ENCODE data around the gene SCAMP4.
A peak's percentile ranks its signal among the peaks of the same experiment; 100 is the strongest.

SCAMP4 gene

GRCh38 chr19:1863638-1864479 lies 41.3 kb upstream of the SCAMP4 start (continued):
- TF ChIP-seq, protein P1, sequence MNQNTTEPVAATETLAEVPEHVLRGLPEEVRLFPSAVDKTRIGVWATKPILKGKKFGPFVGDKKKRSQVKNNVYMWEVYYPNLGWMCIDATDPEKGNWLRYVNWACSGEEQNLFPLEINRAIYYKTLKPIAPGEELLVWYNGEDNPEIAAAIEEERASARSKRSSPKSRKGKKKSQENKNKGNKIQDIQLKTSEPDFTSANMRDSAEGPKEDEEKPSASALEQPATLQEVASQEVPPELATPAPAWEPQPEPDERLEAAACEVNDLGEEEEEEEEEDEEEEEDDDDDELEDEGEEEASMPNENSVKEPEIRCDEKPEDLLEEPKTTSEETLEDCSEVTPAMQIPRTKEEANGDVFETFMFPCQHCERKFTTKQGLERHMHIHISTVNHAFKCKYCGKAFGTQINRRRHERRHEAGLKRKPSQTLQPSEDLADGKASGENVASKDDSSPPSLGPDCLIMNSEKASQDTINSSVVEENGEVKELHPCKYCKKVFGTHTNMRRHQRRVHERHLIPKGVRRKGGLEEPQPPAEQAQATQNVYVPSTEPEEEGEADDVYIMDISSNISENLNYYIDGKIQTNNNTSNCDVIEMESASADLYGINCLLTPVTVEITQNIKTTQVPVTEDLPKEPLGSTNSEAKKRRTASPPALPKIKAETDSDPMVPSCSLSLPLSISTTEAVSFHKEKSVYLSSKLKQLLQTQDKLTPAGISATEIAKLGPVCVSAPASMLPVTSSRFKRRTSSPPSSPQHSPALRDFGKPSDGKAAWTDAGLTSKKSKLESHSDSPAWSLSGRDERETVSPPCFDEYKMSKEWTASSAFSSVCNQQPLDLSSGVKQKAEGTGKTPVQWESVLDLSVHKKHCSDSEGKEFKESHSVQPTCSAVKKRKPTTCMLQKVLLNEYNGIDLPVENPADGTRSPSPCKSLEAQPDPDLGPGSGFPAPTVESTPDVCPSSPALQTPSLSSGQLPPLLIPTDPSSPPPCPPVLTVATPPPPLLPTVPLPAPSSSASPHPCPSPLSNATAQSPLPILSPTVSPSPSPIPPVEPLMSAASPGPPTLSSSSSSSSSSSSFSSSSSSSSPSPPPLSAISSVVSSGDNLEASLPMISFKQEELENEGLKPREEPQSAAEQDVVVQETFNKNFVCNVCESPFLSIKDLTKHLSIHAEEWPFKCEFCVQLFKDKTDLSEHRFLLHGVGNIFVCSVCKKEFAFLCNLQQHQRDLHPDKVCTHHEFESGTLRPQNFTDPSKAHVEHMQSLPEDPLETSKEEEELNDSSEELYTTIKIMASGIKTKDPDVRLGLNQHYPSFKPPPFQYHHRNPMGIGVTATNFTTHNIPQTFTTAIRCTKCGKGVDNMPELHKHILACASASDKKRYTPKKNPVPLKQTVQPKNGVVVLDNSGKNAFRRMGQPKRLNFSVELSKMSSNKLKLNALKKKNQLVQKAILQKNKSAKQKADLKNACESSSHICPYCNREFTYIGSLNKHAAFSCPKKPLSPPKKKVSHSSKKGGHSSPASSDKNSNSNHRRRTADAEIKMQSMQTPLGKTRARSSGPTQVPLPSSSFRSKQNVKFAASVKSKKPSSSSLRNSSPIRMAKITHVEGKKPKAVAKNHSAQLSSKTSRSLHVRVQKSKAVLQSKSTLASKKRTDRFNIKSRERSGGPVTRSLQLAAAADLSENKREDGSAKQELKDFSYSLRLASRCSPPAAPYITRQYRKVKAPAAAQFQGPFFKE (tag by site-specific recombination; IDR thresholded peaks at IDR 0.05; ENCODE audit: borderline replicate concordance), result no peak
- no peak for TF ChIP-seq SALL2 (tag by site-specific recombination; IDR thresholded peaks at IDR 0.05; ENCODE audit: borderline replicate concordance)
- no peak for TF ChIP-seq ZNF791 (tag by site-specific recombination; IDR thresholded peaks at IDR 0.05)
- no peak for TF ChIP-seq ZNF560 (tag by site-specific recombination; IDR thresholded peaks at IDR 0.05; ENCODE audit: borderline replicate concordance)
- no peak for TF ChIP-seq ZNF529 (tag by site-specific recombination; IDR thresholded peaks at IDR 0.05; ENCODE audit: insufficient replicate concordance)
- no peak for TF ChIP-seq ZNF423 (tag by site-specific recombination; IDR thresholded peaks at IDR 0.05)
- TF ChIP-seq ZNF776 (tag by site-specific recombination; IDR thresholded peaks at IDR 0.05; ENCODE audit: borderline replicate concordance), result no peak
- TF ChIP-seq SP7 (tag by site-specific recombination; IDR thresholded peaks at IDR 0.05), result peak; percentile 80
- TF ChIP-seq, protein P2, sequence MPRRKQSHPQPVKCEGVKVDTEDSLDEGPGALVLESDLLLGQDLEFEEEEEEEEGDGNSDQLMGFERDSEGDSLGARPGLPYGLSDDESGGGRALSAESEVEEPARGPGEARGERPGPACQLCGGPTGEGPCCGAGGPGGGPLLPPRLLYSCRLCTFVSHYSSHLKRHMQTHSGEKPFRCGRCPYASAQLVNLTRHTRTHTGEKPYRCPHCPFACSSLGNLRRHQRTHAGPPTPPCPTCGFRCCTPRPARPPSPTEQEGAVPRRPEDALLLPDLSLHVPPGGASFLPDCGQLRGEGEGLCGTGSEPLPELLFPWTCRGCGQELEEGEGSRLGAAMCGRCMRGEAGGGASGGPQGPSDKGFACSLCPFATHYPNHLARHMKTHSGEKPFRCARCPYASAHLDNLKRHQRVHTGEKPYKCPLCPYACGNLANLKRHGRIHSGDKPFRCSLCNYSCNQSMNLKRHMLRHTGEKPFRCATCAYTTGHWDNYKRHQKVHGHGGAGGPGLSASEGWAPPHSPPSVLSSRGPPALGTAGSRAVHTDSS (tag by site-specific recombination; IDR thresholded peaks at IDR 0.05), result no peak
- TF ChIP-seq ZNF473 (tag by site-specific recombination; IDR thresholded peaks at IDR 0.05), result no peak
- no peak for TF ChIP-seq ZNF223 (tag by site-specific recombination; IDR thresholded peaks at IDR 0.05)
- no peak for TF ChIP-seq HOXC10 (CRISPR knock-in tag; IDR thresholded peaks at IDR 0.05)
- TF ChIP-seq WT1 (tag by site-specific recombination; IDR thresholded peaks at IDR 0.05), result no peak
- TF ChIP-seq ZNF175 (tag by site-specific recombination; IDR thresholded peaks at IDR 0.05), result no peak
- no peak for TF ChIP-seq FEZF1 (tag by site-specific recombination; IDR thresholded peaks at IDR 0.05)
- no peak for TF ChIP-seq ZNF585B (tag by site-specific recombination; IDR thresholded peaks at IDR 0.05)
- TF ChIP-seq OVOL3 (tag by site-specific recombination; IDR thresholded peaks at IDR 0.05), result no peak
- no peak for TF ChIP-seq SCRT2 (tag by site-specific recombination; IDR thresholded peaks at IDR 0.05)
- no peak for TF ChIP-seq ZNF558 (tag by site-specific recombination; IDR thresholded peaks at IDR 0.05)
- no peak for TF ChIP-seq ZNF701 (tag by site-specific recombination; IDR thresholded peaks at IDR 0.05)
- TF ChIP-seq KLF10 (tag by site-specific recombination; IDR thresholded peaks at IDR 0.05), result peak; percentile 97
- TF ChIP-seq, protein P3, sequence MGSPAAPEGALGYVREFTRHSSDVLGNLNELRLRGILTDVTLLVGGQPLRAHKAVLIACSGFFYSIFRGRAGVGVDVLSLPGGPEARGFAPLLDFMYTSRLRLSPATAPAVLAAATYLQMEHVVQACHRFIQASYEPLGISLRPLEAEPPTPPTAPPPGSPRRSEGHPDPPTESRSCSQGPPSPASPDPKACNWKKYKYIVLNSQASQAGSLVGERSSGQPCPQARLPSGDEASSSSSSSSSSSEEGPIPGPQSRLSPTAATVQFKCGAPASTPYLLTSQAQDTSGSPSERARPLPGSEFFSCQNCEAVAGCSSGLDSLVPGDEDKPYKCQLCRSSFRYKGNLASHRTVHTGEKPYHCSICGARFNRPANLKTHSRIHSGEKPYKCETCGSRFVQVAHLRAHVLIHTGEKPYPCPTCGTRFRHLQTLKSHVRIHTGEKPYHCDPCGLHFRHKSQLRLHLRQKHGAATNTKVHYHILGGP (tag by site-specific recombination; IDR thresholded peaks at IDR 0.05), result no peak
- TF ChIP-seq ZNF202 (tag by site-specific recombination; IDR thresholded peaks at IDR 0.05; ENCODE audit: borderline replicate concordance), result no peak
- peak; percentile 99 for TF ChIP-seq KLF16 (tag by site-specific recombination; IDR thresholded peaks at IDR 0.05)
- TF ChIP-seq YY2 (tag by site-specific recombination; IDR thresholded peaks at IDR 0.05), result no peak
- TF ChIP-seq ZNF155 (tag by site-specific recombination; IDR thresholded peaks at IDR 0.05), result no peak
- TF ChIP-seq, protein P4, sequence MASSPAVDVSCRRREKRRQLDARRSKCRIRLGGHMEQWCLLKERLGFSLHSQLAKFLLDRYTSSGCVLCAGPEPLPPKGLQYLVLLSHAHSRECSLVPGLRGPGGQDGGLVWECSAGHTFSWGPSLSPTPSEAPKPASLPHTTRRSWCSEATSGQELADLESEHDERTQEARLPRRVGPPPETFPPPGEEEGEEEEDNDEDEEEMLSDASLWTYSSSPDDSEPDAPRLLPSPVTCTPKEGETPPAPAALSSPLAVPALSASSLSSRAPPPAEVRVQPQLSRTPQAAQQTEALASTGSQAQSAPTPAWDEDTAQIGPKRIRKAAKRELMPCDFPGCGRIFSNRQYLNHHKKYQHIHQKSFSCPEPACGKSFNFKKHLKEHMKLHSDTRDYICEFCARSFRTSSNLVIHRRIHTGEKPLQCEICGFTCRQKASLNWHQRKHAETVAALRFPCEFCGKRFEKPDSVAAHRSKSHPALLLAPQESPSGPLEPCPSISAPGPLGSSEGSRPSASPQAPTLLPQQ (tag by site-specific recombination; IDR thresholded peaks at IDR 0.05), result peak; percentile 66
- TF ChIP-seq, protein P5, sequence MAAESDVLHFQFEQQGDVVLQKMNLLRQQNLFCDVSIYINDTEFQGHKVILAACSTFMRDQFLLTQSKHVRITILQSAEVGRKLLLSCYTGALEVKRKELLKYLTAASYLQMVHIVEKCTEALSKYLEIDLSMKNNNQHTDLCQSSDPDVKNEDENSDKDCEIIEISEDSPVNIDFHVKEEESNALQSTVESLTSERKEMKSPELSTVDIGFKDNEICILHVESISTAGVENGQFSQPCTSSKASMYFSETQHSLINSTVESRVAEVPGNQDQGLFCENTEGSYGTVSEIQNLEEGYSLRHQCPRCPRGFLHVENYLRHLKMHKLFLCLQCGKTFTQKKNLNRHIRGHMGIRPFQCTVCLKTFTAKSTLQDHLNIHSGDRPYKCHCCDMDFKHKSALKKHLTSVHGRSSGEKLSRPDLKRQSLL (tag by site-specific recombination; IDR thresholded peaks at IDR 0.05), result 0 out of 2 replicates have a peak, but pooled peaks have one; percentile 13
- TF ChIP-seq GLI4 (tag by site-specific recombination; IDR thresholded peaks at IDR 0.05), result no peak
- TF ChIP-seq ZNF629 (tag by site-specific recombination; IDR thresholded peaks at IDR 0.05), result 0 out of 2 replicates have a peak, but pooled peaks have one; percentile 21

All from HEK293 (cell line).